SH-SY5Y (cell line): Measurements from ENCODE around the gene GRAMD2A.

Source experiments
- GATA2 ChIP-seq: IDR thresholded peaks from 2 replicates; pipeline ENCODE4 v1.6.1; 2011; ENCODE audit warnings: mild to moderate bottlenecking, low read depth, low read length
- GATA3 ChIP-seq: IDR thresholded peaks from 2 replicates; pipeline ENCODE4 v1.6.1; 2011; ENCODE audit warnings: low read depth, mild to moderate bottlenecking, low read length, moderate library complexity

- TF ChIP-seq GATA2 (no peak), GATA3 (no peak)
These were observed 32.3 kb upstream of the GRAMD2A start for GRCh38 chr15:72229947-72230196.
